SKM-1 treated with dmso at 0.1 percent for 144 hours (cell line): Measurements from ENCODE around the gene TARS1.
A peak's percentile ranks its signal among the peaks of the same experiment; 100 is the strongest.

Source experiments
- DNase-seq: peaks from one replicate; lab custom pipeline; 2025; ENCODE audit not compliant: unreplicated experiment; lab: John Stamatoyannopoulos, UW

TARS1 gene

GRCh38 chr5:33440482-33441240 lies at the start of gene TARS1:
Gene TARS1, plus strand, starts transcription at chr5:33440965. Its CDS starts 122 bp downstream, at chr5:33441087.
- DNase-seq, result peak; percentile 99

GRCh38 chr5:33398501-33398900 lies 42.3 kb upstream of the TARS1 start:
- no peak for DNase-seq

- peak; percentile 19 for DNase-seq
These were observed 40.1 kb upstream of the TARS1 start for GRCh38 chr5:33400675-33401074.

- DNase-seq, result no peak
These were observed 39.0 kb upstream of the TARS1 start for GRCh38 chr5:33401482-33402390.

- DNase-seq, result no peak
These were observed 37.6 kb upstream of the TARS1 start for GRCh38 chr5:33403187-33403586.

GRCh38 chr5:33408816-33409215 lies 31.9 kb upstream of the TARS1 start:
- no peak for DNase-seq

GRCh38 chr5:33409435-33410170 lies 31.2 kb upstream of the TARS1 start:
- DNase-seq, result no peak

GRCh38 chr5:33410221-33410620 lies 30.5 kb upstream of the TARS1 start:
- DNase-seq, result no peak

GRCh38 chr5:33411498-33411897 lies 29.3 kb upstream of the TARS1 start:
- no peak for DNase-seq

GRCh38 chr5:33415811-33416354 lies 24.9 kb upstream of the TARS1 start:
- no peak for DNase-seq

- DNase-seq, result no peak
These were observed 23.1 kb upstream of the TARS1 start for GRCh38 chr5:33417632-33418031.

GRCh38 chr5:33420946-33421345 lies 19.8 kb upstream of the TARS1 start:
- DNase-seq, result no peak

GRCh38 chr5:33422191-33422590 lies 18.6 kb upstream of the TARS1 start:
- no peak for DNase-seq

GRCh38 chr5:33423018-33423630 lies 17.6 kb upstream of the TARS1 start:
- no peak for DNase-seq

GRCh38 chr5:33425314-33425713 lies 15.5 kb upstream of the TARS1 start:
- DNase-seq, result no peak

- DNase-seq, result no peak
These were observed 9.8 kb upstream of the TARS1 start for GRCh38 chr5:33430983-33431382.

GRCh38 chr5:33432656-33433055 lies 8.1 kb upstream of the TARS1 start:
- no peak for DNase-seq

GRCh38 chr5:33433303-33434240 lies 7.2 kb upstream of the TARS1 start:
- DNase-seq, result no peak

- DNase-seq, result peak; percentile 64
These were observed 4.8 kb upstream of the TARS1 start for GRCh38 chr5:33435893-33436490.
